Measurements from ENCODE around the gene SLC11A1.

DNA sequence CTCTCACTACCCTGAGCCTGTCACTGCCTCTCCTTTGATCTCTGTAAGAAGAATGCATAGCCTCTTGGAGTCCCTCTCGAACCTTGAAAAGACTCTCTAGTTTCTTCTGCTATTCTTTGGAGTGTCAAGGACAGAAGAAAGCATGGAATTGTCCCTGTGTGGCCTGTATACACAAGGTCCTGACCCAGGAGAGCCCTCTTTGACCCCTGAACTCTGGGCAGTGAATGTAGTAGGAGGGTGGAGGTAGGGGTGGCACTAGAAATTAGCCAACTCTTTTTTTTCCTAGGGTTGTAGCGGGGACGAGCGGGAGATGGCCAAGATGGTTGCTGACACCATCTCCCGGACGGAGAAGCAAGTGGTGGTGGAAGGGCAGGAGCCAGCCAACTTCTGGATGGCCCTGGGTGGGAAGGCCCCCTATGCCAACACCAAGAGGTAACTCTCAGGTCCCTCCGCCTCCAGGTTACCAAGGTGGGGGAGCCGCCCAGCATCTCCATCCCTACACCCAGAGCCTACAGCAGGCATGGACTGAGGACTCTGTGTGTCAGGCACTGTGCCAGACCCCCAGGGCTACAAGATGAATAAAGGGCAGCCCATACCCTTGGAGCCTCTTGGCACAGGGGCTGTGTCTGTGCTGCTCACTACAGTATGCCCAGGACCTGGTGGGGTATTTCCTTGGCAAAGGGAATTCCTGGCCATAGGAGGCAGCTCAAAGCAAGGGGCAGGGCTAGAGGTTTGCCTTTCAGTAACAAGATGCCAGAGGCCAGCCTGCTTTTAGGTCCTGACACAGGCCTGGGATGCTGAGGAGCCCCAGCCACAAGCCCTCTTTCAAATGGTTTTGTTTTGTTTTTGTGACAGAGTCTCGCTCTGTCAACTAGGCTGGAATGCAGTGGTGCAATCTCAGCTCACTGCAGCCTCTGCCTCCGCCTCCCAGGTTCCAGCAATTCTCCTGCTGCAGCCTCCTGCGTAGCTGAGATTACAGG lies 53.2 kb downstream of the SLC11A1 start:
- TF ChIP-seq SUZ12 (IDR thresholded peaks at IDR 0.05; ENCODE audit: extremely low read depth, insufficient read depth, insufficient read length) (no peak), YY1 (IDR thresholded peaks at IDR 0.05; ENCODE audit: insufficient read depth, insufficient read length) (no peak), ZNF274 (IDR thresholded peaks at IDR 0.05; ENCODE audit: low read depth, low read length) (no peak)
